ENCODE results near the gene TUBB2B. TPM values are rescaled to one million over a fixed set of nuclear protein-coding genes. Genes with fewer than 3 reads are reported as not detected.

The TUBB2B gene
- total and polyA plus RNA-seq, 4 donors: 0.85 to 4.3 (median 2.6) TPM

DNA sequence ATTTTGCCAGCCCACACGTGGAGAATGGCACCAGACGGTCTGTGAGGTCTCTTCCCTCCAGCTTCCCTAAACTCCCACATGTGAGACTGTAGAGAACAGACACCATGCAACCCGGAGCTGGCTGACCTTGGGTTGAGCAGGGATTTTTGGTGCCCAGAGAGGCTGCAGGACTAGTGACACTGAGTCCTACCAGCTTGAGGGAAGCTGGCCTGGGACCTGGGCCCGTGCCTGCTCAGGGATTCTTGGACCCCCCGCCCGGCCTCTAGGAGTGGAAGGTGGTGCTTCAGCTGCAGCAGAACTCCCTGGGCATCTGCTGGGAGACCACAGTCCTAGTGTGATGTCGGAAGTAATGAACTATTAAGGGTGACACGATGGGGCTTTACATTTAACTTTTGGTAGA lies 34.5 kb upstream of the TUBB2B start:
- Histone ChIP-seq H3K36me3 (ENCODE audit: control insufficient read depth in 4 of 4, insufficient read depth in 4 of 4, low read length in 4 of 4) (peaks cover 0 to 14% (median 3%) of the 10 kb centered on the region in 4 donors), H3K27me3 (ENCODE audit: control insufficient read depth in 3 of 3, insufficient read depth in 3 of 3, low read length in 2 of 3) (no peaks in the 10 kb centered on the region), H3K27ac (ENCODE audit: low read depth in 1 of 2, low read length in 1 of 2) (no peak overlapping the region), H3K9me3 (ENCODE audit: control insufficient read depth in 4 of 4, insufficient read depth in 3 of 4, low read length in 3 of 4) (no peaks in the 10 kb centered on the region), H3K4me3 (no peak overlapping the region), H3K4me1 (ENCODE audit: control insufficient read depth in 5 of 5, insufficient read depth in 5 of 5, low read length in 5 of 5) (peaks cover 0 to 17% (median 10%) of the 10 kb centered on the region in 5 donors), H3K9ac (ENCODE audit: insufficient read depth in 1 of 2, low read length in 2 of 2) (no peak overlapping the region)
- WGBS, 2 donors: 68 to 81% methylated on average over 8 of the region's 8 CpGs
- ATAC-seq (ENCODE audit: insufficient read depth, low FRiP score) (no peak), DNase-seq (no peak)
- TF ChIP-seq, protein P1, sequence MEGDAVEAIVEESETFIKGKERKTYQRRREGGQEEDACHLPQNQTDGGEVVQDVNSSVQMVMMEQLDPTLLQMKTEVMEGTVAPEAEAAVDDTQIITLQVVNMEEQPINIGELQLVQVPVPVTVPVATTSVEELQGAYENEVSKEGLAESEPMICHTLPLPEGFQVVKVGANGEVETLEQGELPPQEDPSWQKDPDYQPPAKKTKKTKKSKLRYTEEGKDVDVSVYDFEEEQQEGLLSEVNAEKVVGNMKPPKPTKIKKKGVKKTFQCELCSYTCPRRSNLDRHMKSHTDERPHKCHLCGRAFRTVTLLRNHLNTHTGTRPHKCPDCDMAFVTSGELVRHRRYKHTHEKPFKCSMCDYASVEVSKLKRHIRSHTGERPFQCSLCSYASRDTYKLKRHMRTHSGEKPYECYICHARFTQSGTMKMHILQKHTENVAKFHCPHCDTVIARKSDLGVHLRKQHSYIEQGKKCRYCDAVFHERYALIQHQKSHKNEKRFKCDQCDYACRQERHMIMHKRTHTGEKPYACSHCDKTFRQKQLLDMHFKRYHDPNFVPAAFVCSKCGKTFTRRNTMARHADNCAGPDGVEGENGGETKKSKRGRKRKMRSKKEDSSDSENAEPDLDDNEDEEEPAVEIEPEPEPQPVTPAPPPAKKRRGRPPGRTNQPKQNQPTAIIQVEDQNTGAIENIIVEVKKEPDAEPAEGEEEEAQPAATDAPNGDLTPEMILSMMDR (IDR thresholded peaks at IDR 0.05; ENCODE audit: control extremely low read depth, extremely low read depth): no peak

- Histone ChIP-seq H3K4me1 (ENCODE audit: control insufficient read depth in 5 of 5, insufficient read depth in 5 of 5, low read length in 5 of 5) (peaks cover 0 to 17% (median 10%) of the 10 kb centered on the region in 5 donors), H3K27me3 (ENCODE audit: control insufficient read depth in 3 of 3, insufficient read depth in 3 of 3, low read length in 2 of 3) (no peaks in the 10 kb centered on the region), H3K4me3 (no peak overlapping the region), H3K27ac (ENCODE audit: low read depth in 1 of 2, low read length in 1 of 2) (no peak overlapping the region), H3K9ac (ENCODE audit: insufficient read depth in 1 of 2, low read length in 2 of 2) (no peak overlapping the region), H3K9me3 (ENCODE audit: control insufficient read depth in 4 of 4, insufficient read depth in 3 of 4, low read length in 3 of 4) (no peaks in the 10 kb centered on the region), H3K36me3 (ENCODE audit: control insufficient read depth in 4 of 4, insufficient read depth in 4 of 4, low read length in 4 of 4) (peaks cover 0 to 14% (median 3%) of the 10 kb centered on the region in 4 donors)
- WGBS, 2 donors: 57 to 92% methylated on average over 6 of the region's 6 CpGs
- DNase-seq (no peak), ATAC-seq (ENCODE audit: insufficient read depth, low FRiP score) (no peak)
- TF ChIP-seq, protein P1 (IDR thresholded peaks at IDR 0.05; ENCODE audit: control extremely low read depth, extremely low read depth): no peak
Measured at GRCh38 chr6:3261518-3261820, 34.0 kb upstream of the TUBB2B start.

GRCh38 chr6:3260772-3261517 lies 33.5 kb upstream of the TUBB2B start:
- H3K4me3 ChIP-seq: no peak overlapping the region
- H3K9ac ChIP-seq (ENCODE audit: insufficient read depth in 1 of 2, low read length in 2 of 2): no peak overlapping the region
- TF ChIP-seq, protein P1 (IDR thresholded peaks at IDR 0.05; ENCODE audit: control extremely low read depth, extremely low read depth): no peak
- peaks cover 0 to 17% (median 10%) of the 10 kb centered on the region in 5 donors for H3K4me1 ChIP-seq (ENCODE audit: control insufficient read depth in 5 of 5, insufficient read depth in 5 of 5, low read length in 5 of 5)
- DNase-seq (no peak), ATAC-seq (ENCODE audit: insufficient read depth, low FRiP score) (no peak)
- H3K27me3 ChIP-seq (ENCODE audit: control insufficient read depth in 3 of 3, insufficient read depth in 3 of 3, low read length in 2 of 3): no peaks in the 10 kb centered on the region
- WGBS, 2 donors: 77 to 87% methylated on average over 17 of the region's 17 CpGs
- peaks cover 0 to 14% (median 3%) of the 10 kb centered on the region in 4 donors for H3K36me3 ChIP-seq (ENCODE audit: control insufficient read depth in 4 of 4, insufficient read depth in 4 of 4, low read length in 4 of 4)
- no peak overlapping the region for H3K27ac ChIP-seq (ENCODE audit: low read depth in 1 of 2, low read length in 1 of 2)
- no peaks in the 10 kb centered on the region for H3K9me3 ChIP-seq (ENCODE audit: control insufficient read depth in 4 of 4, insufficient read depth in 3 of 4, low read length in 3 of 4)
